Hepatocyte (in vitro differentiated cells): ENCODE data around the gene PRR36. TPM values are rescaled to one million over a fixed set of nuclear protein-coding genes. Genes with fewer than 3 reads are reported as not detected.

Source experiments
- DNase-seq: peaks from one replicate; pipeline ENCODE4 v3.0.0-alpha.2; 2016; ENCODE audit warnings: low spot score
- H2AFZ ChIP-seq: fragments of 200-600 bp; sonication (generic); 2 replicates; pipeline ENCODE4 v1.6.0; 2016; ENCODE audit warnings: antibody characterized with exemption, mild to moderate bottlenecking
- H3K27ac ChIP-seq: fragments of 200-600 bp; sonication (generic); 2 replicates; pipeline ENCODE4 v1.5.1; 2016; ENCODE audit warnings: mild to moderate bottlenecking
- H3K27me3 ChIP-seq: fragments of 200-600 bp; sonication (generic); 2 replicates; pipeline ENCODE4 v1.6.1; 2016
- H3K36me3 ChIP-seq: fragments of 200-600 bp; sonication (generic); replicated peaks from 2 replicates; pipeline ENCODE4 v1.5.1; 2016; ENCODE audit warnings: low read depth; ENCODE audit not compliant: insufficient read depth
- H3K4me1 ChIP-seq: fragments of 200-600 bp; sonication (generic); 2 replicates; pipeline ENCODE4 v1.5.1; 2016; ENCODE audit warnings: mild to moderate bottlenecking, moderate library complexity; ENCODE audit not compliant: insufficient read depth
- H3K4me2 ChIP-seq: fragments of 200-600 bp; sonication (generic); 2 replicates; pipeline ENCODE4 v1.6.0; 2016
- H3K4me3 ChIP-seq: fragments of 200-600 bp; sonication (generic); 2 replicates; pipeline ENCODE4 v1.5.1; 2016; ENCODE audit warnings: mild to moderate bottlenecking
- H3K79me2 ChIP-seq: fragments of 200-600 bp; sonication (generic); 2 replicates; pipeline ENCODE4 v1.6.0; 2017; ENCODE audit warnings: mild to moderate bottlenecking
- H3K9me2 ChIP-seq: fragments of 200-600 bp; sonication (generic); replicated peaks from 2 replicates; pipeline ENCODE4 v1.6.0; 2017; ENCODE audit warnings: mild to moderate bottlenecking; ENCODE audit not compliant: insufficient read depth
- H3K9me3 ChIP-seq: fragments of 200-600 bp; sonication (generic); 2 replicates; pipeline ENCODE4 v1.5.1; 2016; ENCODE audit warnings: low read depth, mild to moderate bottlenecking
- H4K20me1 ChIP-seq: fragments of 200-600 bp; sonication (generic); 2 replicates; pipeline ENCODE4 v1.6.0; 2016; ENCODE audit warnings: mild to moderate bottlenecking; ENCODE audit not compliant: insufficient read depth, poor library complexity, severe bottlenecking
- CTCF ChIP-seq: fragments of 200-600 bp; sonication (generic); IDR thresholded peaks from 2 replicates; pipeline ENCODE4 v1.5.1; 2016; ENCODE audit warnings: antibody characterized with exemption, mild to moderate bottlenecking; ENCODE audit not compliant: poor library complexity
- EZH2 ChIP-seq: fragments of 200-600 bp; sonication (generic); IDR thresholded peaks from 2 replicates; pipeline ENCODE4 v1.6.1; 2016; ENCODE audit warnings: antibody characterized with exemption, mild to moderate bottlenecking, borderline replicate concordance
- EZH2phosphoT487 ChIP-seq: fragments of 200-600 bp; sonication (generic); IDR thresholded peaks from one replicate; pipeline ENCODE4 v1.6.1; 2018; ENCODE audit warnings: antibody characterized with exemption, mild to moderate bottlenecking, low read depth, moderate library complexity; ENCODE audit not compliant: unreplicated experiment, severe bottlenecking
- WGBS: methylation state at CpG from one replicate; pipeline ENCODE4 v1.1.6; 2016; ENCODE audit warnings: low lambda C conversion rate; ENCODE audit errors: missing lambda C conversion rate; 5-methylcytosine and 5-hydroxymethylcytosine counted together
- polyA plus RNA-seq: library from polyadenylated mRNA; unstranded; fragments of >200 nt; fragmentation: Nextera tagmentation; extraction: Ambion mirVana; gene quantifications from 2 replicates; pipeline ENCODE4 v1.2.1, GENCODE V29; 2016
- total RNA-seq: library from RNA; depleted of rRNA; stranded (reverse); fragments of >200 nt; gene quantifications from 2 replicates; pipeline ENCODE4 v1.2.3, GENCODE V29; 2014

PRR36 gene
- total and polyA plus RNA-seq, 2 experiments from 2014 or later = 1.00 to 2.5 TPM

- no peak for DNase-seq
- Histone ChIP-seq H3K9me3 (no peaks in the 10 kb centered on the region), H3K4me1 (peaks cover 9% of the 10 kb centered on the region), H3K27ac (no peak overlapping the region), H2AFZ (no peak overlapping the region), H4K20me1 (no peaks in the 10 kb centered on the region), H3K27me3 (no peaks in the 10 kb centered on the region), H3K36me3 (no peaks in the 10 kb centered on the region), H3K4me3 (no peak overlapping the region), H3K9me2 (no peaks in the 10 kb centered on the region), H3K4me2 (no peak overlapping the region), H3K79me2 (peaks cover 5% of the 10 kb centered on the region)
- no peak for TF ChIP-seq CTCF
- 97% methylated on average over 15 of the region's 16 CpGs for WGBS
These were observed 24.8 kb upstream of the PRR36 start for GRCh38 chr19:7898967-7899366.

- WGBS = 81% methylated on average over 11 of the region's 11 CpGs
- Histone ChIP-seq H4K20me1 (no peaks in the 10 kb centered on the region), H3K36me3 (no peaks in the 10 kb centered on the region), H3K4me3 (no peak overlapping the region), H3K9me2 (no peaks in the 10 kb centered on the region), H3K79me2 (no peaks in the 10 kb centered on the region), H2AFZ (no peak overlapping the region), H3K4me1 (peaks cover 1% of the 10 kb centered on the region), H3K4me2 (no peak overlapping the region), H3K9me3 (no peaks in the 10 kb centered on the region), H3K27me3 (no peaks in the 10 kb centered on the region), H3K27ac (no peak overlapping the region)
- TF ChIP-seq EZH2 (no peak), CTCF (no peak), EZH2phosphoT487 (no peak)
- no peak for DNase-seq
These were observed 23.1 kb upstream of the PRR36 start for GRCh38 chr19:7897292-7897691.

GRCh38 chr19:7895565-7895964, 21.4 kb upstream of the PRR36 start:
- Histone ChIP-seq H2AFZ (no peak overlapping the region), H3K36me3 (no peaks in the 10 kb centered on the region), H3K9me3 (no peaks in the 10 kb centered on the region), H3K9me2 (no peaks in the 10 kb centered on the region), H3K27me3 (no peaks in the 10 kb centered on the region), H4K20me1 (no peaks in the 10 kb centered on the region), H3K4me3 (no peak overlapping the region), H3K4me2 (no peak overlapping the region), H3K4me1 (no peaks in the 10 kb centered on the region), H3K27ac (no peak overlapping the region), H3K79me2 (no peaks in the 10 kb centered on the region)
- peak; percentile 3 for DNase-seq
- no peak for TF ChIP-seq EZH2phosphoT487
- no peak for TF ChIP-seq EZH2
- TF ChIP-seq CTCF = no peak
- 92% methylated on average over 13 of the region's 13 CpGs for WGBS
